RKO (cell line): ENCODE measurements around the gene G2E3.
"Not testable (repeated sequence)": the region's sequence is repeated elsewhere in the genome, so short reads cannot be mapped to it uniquely, and the experiment has no call there.

ENCODE experiments used
- DNase-seq: peaks from one replicate; pipeline ENCODE4 v3.0.0-alpha.2; 2016; ENCODE audit warnings: low spot score

Gene G2E3, protein sequence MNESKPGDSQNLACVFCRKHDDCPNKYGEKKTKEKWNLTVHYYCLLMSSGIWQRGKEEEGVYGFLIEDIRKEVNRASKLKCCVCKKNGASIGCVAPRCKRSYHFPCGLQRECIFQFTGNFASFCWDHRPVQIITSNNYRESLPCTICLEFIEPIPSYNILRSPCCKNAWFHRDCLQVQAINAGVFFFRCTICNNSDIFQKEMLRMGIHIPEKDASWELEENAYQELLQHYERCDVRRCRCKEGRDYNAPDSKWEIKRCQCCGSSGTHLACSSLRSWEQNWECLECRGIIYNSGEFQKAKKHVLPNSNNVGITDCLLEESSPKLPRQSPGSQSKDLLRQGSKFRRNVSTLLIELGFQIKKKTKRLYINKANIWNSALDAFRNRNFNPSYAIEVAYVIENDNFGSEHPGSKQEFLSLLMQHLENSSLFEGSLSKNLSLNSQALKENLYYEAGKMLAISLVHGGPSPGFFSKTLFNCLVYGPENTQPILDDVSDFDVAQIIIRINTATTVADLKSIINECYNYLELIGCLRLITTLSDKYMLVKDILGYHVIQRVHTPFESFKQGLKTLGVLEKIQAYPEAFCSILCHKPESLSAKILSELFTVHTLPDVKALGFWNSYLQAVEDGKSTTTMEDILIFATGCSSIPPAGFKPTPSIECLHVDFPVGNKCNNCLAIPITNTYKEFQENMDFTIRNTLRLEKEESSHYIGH

DNA sequence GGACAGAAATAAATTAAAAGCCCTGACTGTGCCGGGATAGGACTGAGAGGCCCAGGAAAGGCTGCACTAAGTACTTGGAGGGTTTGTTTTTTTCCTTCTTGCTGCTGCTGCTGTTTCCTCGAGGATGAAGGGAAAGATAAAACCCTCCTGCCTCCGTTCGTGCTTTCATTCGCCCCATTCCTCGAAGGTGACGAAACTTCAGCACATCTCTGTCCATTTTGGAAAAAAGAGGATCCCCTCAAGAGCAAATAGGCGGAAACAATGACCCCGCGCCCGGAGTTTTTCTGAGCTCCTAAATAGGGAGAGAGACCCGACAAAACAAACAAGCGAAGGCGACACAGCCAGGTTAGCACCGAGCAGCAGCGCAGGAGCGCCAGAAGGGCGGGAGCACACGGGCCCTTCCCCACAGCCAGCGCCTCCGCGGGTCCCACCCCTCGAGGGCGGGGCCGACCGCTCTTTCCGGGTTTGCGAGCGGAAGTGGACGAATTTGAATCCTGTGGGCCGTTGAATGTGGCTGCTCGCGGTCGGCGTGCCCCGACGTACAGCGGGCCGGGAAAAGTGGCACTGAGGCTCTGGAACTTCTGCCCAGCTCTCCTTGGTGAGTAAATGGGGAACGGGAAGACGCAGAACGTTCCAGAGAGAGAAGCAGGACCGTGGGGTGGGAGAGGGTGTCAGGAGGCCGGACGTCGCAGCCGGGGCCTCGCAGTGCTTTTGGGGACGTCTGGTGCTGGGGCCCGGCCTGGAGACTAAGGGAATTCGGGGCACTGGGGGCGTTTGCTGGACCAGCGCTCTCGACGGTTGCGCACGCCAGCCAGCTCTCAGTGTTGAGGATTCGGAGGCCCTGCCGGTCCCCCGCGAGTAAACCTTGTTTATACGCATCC is at the start of gene G2E3:
Gene G2E3 (plus strand): TSS at position 484 of the 881 bp plus-strand sequence. CDS start 21,922 bp downstream, outside the sequence.
- peak; percentile 89 for DNase-seq

DNA sequence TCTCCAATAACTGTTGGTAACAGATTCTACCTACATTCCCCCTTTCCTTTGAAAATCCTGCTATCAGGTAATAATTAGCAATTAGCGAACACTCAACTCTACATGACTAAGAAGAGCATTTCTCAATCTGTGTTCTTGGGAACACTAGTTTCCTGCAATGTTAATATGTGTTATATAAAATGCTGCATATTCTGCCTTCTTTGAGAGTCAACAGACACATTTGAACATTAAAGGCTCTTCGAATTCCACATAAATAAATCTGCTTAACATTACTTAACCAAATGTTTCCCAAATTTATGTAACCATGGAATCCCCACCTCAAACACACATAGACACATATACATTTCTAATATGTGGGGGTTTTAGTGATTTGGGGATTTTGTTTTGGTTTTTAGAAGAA is 41.2 kb upstream of the G2E3 start:
- no peak for DNase-seq

DNA sequence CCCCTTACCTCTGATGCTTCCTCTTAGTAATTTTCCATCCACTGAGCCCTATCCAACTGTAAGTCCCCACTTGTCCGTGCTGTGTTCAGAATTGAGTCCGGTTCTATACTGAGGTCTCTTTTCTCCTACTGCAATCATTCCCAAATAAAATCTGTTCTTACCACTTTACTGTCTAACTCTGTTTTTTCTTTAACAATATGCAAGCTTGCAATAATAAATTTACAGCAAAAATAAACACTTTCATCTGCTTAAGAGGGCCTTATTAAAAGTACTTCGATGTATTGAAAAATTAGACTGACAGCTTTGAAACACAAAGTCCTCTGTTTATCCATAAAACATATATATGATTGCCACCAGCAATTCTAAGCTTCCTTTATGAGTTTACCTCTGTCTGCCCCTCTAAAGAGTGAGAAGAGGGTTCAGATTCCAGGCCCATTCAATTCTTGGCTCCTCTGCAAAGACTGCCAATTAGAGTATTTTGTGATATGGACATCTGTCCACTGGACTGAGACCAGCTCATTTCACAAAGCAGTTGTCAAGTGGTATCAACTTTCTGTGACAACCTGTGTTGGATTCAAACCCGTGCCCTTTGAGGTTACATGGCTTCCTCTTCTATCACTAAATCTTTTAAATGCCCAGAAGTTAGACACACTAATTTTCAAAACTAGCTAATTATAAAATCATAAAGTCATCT is 39.9 kb upstream of the G2E3 start:
- no peak for DNase-seq

DNA sequence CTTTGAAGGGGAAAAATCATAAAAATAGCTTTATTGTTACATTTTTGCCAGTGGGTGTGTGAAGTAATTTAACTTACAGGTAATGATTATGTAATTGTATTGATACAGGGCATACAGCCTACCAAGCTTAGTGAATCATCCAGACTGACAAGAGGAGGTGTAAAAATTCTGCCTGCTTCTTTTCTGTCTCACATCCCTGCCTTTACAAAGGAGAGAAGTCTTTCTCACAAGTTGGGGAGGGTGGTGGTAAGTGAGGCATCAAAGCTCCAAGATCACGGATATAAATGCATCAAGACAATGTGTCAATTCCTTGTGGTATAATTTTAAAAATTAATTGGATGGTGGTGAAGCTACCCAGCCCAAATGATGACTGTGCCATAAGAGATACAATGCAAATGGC is 39.0 kb upstream of the G2E3 start:
- no peak for DNase-seq

DNA sequence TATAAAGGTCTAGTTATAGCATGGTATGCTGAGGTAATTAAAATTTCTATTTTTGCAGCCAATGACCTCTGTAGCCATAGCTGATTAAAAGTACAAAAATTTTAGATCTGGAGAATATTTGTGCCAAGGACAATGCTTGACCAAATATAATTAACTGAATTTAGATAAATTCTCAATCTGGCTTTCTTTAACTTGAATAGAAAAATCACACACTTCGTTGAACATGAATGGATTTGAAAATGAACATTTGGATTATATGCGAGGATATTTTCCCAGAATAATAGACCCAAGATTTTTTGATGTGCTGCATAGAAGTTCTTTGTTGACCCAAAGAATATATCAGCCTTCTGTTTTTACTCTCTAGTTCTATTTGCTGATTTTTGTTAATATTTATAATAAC is 38.4 kb upstream of the G2E3 start:
- DNase-seq = no peak

DNA sequence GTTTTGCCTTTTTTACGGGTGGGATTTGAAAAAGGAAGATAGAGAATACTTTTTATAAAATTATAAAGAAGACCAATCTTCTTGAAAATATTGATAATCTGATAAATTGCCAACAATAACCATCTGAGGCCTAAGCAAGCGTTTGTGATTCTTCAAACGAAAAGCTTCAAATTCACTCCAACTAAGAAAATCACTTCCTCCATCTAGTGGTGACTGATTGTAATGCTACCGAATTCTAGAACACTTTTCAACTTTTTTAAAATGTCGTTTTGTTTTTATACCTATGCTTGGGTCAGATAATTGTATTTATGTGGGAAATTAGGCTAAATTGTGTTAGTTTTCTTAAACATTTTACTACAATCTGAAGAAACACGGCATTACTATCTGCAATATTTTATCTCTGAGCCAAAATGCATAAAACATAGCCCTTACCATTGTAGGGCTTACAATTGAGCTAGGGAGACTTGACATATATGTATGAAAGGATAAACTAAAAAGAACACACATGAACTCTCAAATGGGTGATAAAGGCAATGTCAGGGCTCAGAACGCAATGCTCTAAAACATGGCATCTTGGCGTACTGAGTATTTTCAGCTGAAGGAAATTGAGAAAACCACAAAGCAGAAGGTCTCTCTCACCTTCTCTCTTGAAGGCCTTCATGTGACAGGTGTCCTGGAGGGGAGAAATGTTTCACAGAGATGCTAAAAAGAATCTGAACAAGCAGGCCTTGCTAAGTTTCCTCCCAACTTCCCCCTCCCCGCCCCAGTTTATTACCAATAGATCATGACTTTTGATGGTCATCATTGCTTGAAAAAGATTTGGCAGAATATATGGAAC is 36.8 kb upstream of the G2E3 start:
- DNase-seq = peak; percentile 66

DNA sequence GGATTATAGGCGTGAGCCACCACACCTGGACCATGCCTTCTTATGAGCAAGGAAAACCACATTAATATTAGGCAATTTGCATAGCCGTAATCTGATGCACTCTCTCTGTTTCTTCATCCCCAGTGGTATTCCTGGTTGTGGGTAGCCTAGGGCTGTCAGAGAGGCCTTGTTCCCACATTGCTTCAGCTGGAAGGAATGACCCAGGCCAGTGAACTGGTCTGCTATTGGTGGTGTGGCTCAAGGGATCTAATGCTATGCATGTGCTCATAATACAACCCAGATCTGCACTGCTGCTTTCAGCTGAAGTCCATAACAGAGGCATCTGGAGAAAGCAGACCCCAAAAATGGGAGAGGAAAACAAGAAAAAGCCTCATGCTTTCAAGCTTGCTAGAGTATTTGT is 33.1 kb upstream of the G2E3 start:
- no peak for DNase-seq

DNA sequence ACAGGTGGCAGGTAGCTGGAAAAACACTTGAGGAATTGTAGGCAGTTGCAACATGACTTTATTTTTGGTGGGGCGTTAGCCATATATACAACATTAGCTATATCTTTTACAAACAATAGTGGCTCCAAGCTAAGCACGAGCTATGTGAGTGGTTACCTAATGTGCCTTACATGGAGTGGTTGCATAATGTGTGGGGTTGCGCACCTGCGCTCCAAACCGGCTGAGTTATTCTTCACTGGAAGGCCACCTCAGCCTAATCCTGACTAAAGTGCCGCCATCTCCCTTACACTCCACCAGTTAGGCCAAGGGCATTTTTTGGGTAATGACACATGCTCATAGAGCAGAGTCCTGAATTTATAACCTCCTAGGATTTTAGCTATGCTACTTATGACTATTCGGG is 31.8 kb upstream of the G2E3 start:
- no peak for DNase-seq

DNA sequence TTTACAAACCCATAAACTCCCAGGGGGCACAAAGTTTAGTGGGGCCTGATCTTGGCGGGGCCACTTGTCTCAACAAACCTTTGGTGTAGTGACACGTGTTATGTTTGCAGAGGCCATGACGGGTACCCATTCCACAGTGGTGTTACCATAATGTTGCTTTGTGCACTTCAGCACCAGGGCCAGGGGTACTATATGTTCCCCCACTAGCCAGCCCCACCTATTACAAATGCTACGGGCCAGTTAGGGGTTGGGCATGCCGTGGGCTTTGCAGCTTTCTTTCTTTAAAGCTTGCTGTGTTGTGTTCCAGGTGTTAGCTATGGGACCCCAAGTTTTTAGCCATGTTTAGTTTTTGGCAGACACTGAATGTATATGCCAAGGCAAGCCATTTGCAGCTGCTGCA is 30.8 kb upstream of the G2E3 start:
- DNase-seq = no peak

DNA sequence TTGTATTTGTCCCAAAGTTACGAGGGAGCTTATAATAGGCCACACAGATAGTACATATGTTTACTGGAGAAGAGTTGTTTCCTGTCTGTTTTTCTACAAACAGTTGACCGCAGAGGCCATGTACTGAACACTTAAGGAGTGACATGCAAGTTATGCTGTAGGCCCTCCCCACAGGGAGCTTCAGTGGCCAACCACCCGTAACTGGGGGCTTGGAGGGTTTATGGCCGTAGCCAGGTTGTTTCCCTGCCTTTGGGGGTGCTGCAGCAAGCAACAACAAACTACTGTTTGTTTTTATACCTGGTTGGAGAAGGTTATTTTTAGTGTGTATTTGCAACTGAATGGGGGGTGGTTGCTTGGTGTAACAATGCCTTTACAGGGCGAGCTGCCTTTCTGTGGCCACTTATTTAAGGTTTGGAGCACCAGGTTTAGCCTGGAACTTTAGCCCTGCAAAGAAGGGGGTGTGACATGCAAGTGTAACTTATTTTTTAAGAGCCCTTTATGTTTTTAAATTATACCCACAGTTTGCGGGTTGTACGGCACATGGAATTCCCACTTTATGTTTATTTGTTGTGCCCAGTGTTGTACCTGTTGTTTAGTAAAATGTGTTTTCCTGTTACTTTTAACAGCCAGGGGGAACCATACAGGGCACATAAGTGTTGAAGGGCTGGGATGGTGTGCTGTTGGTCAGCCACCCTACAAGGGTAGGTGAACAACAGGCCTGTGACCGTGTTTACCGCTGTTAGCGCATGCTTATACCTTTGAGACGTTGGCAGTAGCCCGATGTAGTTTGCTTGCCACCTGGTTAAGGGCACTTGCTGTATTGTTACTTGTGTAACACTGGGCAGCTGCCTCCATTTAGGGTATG is 29.9 kb upstream of the G2E3 start:
- DNase-seq = no peak

DNA sequence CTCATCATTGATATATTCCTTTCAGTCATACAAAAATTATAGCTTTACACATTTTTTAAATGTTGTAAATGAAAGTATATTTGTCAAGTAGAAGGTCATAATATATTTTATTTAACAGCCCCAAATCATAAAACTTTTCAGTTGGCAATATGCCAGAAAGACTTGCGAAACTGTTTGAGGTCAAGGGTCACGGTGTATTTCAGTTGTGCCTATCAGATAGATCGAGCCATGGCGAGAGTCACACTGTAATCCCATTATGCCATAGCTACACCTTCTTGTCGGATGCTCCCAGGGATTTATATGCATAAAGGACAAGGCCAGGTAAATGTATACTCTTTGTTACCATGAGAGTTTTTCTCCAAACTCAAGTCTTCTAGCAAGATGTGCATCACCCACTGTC is 26.7 kb upstream of the G2E3 start:
- DNase-seq = no peak

DNA sequence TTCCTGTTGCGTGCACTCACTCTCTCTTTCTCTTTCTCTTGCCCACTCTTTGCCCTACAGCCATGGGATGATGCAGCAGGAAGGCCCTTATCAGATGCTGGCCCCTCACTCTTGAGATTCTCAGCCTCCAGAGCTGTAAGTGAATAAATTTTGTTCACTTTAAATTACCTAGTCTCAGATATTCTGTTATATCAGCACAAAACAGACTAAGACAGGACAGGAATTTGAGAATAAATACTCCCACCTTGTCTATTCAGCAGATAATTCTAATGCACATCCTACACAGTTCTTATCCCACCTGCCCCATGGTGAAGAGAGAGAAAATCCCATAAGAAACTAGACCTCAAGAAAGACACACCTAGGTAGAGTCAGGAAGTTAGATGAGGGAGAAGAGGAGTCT is 25.8 kb upstream of the G2E3 start:
- DNase-seq = no peak

DNA sequence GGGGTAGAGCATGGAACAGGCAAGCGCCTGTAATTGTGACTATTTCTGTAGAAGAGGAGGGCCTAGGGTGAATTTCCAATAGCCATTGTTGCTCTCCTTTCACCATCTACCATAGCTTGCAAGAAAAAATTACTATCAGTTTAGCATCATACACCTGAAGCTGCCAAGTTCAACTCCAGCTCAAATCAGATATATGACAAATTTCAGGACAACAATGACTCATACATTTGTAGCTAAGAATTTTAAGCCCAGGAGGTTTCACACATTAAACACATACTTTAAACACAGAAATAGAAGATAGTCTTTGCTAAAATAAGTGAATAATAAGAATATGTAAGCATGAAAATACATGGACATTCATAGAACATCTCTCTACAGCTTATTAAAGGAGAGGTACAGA is 17.6 kb upstream of the G2E3 start:
- DNase-seq = no peak

DNA sequence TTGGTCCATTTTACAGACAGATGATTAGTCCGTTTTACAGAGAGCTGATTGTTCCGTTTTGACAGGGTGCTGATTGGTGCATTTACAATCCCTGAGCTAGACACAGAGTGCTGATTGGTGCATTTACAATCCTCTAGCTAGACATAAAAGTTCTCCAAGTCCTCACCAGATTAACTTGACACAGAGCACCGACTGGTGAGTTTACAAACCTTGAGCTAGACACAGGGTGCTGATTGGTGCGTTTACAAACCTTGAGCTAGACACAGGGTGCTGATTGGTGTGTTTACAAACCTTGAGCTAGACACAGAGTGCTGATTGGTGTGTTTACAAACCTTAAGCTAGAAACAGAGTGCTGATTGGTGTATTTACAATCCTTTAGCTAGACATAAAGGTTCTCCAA is 12.2 kb upstream of the G2E3 start:
- not testable (repeated sequence) for DNase-seq

DNA sequence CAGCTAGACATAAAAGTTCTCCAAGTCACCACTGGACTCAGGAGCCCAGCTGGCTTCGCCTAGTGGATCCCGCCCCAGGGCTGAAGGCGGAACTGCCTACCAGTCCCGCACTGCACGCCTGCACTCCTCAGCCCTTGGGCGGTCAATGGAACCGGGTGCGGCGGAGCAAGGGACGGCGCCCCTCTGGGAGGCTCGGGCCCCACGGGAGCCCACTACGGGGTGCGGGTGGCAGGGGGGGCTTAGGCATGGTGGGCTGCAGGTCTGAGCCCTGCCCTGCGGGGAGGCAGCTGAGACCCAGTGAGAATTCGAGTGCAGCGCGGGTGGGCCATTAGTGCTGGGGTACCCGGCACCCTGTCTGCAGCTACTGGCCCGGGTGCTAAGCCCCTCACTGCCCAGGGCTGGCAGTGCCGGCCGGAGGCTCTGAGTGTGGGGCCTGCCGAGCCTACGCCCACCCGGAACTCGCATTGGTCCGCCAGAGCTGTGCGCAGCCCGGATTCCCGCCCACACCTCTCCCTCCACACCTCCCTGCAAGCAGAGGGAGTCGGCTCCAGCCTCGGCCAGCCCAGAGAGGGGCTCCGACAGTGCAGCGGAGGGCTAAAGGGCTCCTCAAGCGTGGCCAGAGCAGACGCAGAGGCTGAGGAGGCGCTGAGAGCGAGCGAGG is 11.4 kb upstream of the G2E3 start:
- DNase-seq = no peak

DNA sequence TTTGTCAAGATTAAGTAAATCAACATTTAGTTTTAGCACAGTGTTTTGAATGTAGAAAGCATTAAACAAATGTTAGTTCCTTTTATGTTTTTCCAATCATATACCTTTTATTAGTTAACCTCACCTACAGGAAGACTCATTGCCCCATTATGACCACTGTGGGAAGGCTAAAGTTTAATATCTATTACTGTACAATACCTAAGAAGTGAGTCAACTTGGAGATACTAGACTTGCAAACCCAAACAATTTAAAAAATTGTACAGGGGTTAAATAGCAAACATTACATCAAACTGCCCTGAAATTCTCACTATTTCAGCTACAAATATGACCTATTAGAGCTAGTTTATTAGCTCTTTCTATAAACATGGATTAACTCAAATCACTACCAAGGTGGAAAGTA is 8.6 kb upstream of the G2E3 start:
- no peak for DNase-seq

DNA sequence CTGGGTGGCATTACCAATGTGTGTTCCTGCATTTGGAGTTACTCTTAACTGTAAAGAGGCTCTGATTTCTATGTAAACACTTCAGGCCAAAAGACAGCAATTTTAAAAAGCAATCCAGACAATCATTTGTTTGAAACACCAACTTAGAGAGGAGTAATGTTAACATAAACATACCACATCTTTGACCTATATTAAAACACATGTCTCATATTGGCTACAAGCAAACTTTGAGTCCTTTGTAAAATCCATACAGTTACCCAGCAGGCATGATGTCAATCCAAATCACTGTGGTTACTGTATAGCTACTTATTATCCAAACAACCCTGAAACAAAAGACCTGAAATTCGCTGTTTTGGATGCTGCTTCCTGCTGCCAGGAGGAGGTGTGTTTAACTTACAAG is 7.5 kb upstream of the G2E3 start:
- DNase-seq = no peak

DNA sequence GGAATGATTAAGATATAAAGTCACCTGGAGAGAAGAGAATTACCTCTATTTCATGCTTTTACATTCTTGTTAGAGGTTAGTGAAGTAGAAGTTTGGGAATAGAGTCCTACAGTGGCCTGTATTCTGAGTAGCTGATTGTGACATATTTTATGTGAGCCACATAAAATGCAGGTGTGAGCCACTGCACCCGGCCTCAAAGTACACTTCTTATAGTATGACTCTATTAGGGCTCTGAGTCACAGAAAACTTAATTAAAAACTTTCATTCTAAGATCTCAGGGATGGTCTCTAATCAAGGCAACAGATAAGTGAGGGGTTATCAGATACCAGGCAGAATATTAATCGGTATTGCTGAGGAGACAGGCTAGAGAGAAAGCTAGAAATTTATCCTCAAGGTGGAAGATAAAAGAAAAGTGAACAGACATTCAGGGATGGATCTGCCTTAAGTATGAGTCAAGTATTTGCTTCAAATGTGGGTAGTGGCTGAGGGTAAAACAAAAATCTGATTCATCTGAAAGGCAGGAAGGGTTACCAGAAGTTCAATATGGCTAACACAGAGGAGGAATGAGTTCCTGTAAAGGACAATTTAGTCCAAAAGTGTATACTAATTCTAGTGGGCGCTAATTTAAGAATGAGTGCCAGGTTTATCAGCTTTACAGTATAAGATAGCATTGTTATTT is 5.5 kb upstream of the G2E3 start:
- DNase-seq = peak; percentile 49

DNA sequence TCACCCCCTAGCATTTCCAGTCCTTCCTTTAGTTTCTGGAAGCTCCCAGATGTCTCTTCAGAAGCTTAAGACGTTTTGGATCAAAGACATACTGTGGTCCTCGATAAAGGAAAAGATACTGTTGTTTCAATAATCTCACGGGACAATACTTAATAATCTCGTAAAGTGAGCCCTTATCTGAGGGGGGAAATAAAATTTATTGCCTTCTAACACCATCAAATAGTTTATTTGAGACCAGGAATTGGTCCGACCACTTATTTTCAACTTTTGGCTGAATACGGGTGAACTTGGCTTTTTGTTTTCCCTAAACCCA is 640 bp upstream of the G2E3 start:
- no peak for DNase-seq
